ENCODE results near the gene UPB1. TPM values are rescaled to one million over a fixed set of nuclear protein-coding genes. Genes with fewer than 3 reads are reported as not detected.

The UPB1 gene
- total RNA-seq, 3 donors from 2014 or later = 0.16 to 0.44 (median 0.33) TPM

DNA sequence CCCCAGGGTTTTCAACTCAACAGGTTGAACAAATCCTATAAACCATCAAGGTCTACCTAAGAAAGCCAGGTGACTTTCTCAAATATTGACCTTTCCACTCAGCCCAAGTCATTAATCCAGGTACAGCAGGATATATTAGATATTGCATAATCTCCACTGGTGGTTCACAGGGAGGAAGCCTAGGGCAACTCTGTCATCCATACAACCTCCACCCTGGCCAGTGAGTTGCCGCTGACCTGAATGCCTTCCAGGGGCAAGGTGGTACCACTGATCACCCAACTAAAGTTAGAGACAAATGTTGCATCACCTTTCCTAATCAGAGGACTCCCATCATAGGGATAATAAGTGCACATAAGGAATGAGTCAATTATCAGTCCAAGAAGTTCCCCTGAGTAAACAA, 36.9 kb downstream of the UPB1 start:
- no peak for DNase-seq (ENCODE audit: low spot score in 2 of 2)
- Histone ChIP-seq H3K27me3 (no peaks in the 10 kb centered on the region), H3K9me3 (no peaks in the 10 kb centered on the region), H3K4me1 (no peaks in the 10 kb centered on the region), H3K4me3 (no peak overlapping the region), H3K36me3 (no peaks in the 10 kb centered on the region), H3K27ac (no peak overlapping the region)
- TF ChIP-seq POLR2A (IDR thresholded peaks at IDR 0.05) = no peak
- TF ChIP-seq, protein P1, sequence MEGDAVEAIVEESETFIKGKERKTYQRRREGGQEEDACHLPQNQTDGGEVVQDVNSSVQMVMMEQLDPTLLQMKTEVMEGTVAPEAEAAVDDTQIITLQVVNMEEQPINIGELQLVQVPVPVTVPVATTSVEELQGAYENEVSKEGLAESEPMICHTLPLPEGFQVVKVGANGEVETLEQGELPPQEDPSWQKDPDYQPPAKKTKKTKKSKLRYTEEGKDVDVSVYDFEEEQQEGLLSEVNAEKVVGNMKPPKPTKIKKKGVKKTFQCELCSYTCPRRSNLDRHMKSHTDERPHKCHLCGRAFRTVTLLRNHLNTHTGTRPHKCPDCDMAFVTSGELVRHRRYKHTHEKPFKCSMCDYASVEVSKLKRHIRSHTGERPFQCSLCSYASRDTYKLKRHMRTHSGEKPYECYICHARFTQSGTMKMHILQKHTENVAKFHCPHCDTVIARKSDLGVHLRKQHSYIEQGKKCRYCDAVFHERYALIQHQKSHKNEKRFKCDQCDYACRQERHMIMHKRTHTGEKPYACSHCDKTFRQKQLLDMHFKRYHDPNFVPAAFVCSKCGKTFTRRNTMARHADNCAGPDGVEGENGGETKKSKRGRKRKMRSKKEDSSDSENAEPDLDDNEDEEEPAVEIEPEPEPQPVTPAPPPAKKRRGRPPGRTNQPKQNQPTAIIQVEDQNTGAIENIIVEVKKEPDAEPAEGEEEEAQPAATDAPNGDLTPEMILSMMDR (IDR thresholded peaks at IDR 0.05) = no peak
- TF ChIP-seq POLR2AphosphoS5 (IDR thresholded peaks at IDR 0.05) = no peak
- intact Hi-C loops (cut with DNase I; ENCODE audit: low total_unique reads) = no loop called here

DNA sequence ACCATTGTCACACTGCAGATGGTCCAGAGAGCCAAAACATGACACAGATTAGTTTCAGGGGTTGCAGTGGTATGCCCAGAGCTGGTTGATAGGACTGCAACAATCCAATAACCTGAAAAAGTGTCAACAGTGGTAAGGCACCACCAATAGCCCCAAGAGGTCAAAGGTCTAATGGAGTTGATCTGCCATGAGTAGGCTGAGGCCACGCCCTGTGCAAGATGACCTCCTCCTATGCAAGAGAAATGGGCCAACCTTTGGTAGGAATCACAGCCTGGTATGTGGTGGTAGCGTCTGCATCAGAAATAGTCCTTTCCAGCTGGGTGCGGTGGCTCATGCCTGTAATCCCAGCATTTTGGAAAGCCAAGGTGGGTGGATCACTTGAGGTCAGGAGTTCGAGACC, 40.2 kb downstream of the UPB1 start:
- H3K36me3 ChIP-seq = no peaks in the 10 kb centered on the region
- no peaks in the 10 kb centered on the region for H3K4me1 ChIP-seq
- no peak overlapping the region for H3K4me3 ChIP-seq
- no peak overlapping the region for H3K27ac ChIP-seq
- TF ChIP-seq POLR2AphosphoS5 (IDR thresholded peaks at IDR 0.05) (no peak), POLR2A (IDR thresholded peaks at IDR 0.05) (no peak)
- TF ChIP-seq, protein P1 (IDR thresholded peaks at IDR 0.05) = no peak
- no peaks in the 10 kb centered on the region for H3K27me3 ChIP-seq
- no peak for DNase-seq (ENCODE audit: low spot score in 2 of 2)
- intact Hi-C loops (cut with DNase I; ENCODE audit: low total_unique reads) = no loop called here
- no peaks in the 10 kb centered on the region for H3K9me3 ChIP-seq

DNA sequence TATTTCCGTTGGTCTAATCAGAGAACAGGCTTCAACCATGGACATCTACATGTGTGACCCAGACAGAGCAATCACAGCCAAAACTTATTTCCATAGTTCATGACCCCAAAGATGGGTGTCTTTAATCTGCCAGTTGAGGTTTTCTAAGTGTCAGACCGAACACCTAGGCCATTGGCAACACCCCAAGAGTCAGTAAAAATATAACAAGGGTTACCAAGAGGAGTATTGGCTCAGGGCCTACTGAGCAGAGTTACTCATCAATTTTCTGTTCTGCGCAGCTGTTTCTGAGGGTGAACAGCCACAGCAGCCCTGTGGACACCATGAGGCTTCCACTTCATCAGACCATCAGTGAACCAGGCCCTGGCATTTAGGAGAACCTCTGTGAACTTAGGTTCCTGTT, 41.0 kb downstream of the UPB1 start:
- H3K4me1 ChIP-seq = no peaks in the 10 kb centered on the region
- no peaks in the 10 kb centered on the region for H3K9me3 ChIP-seq
- intact Hi-C loops (cut with DNase I; ENCODE audit: low total_unique reads) = no loop called here
- H3K27me3 ChIP-seq = no peaks in the 10 kb centered on the region
- TF ChIP-seq, protein P1 (IDR thresholded peaks at IDR 0.05) = no peak
- no peak for TF ChIP-seq POLR2A (IDR thresholded peaks at IDR 0.05)
- TF ChIP-seq POLR2AphosphoS5 (IDR thresholded peaks at IDR 0.05) = no peak
- H3K36me3 ChIP-seq = no peaks in the 10 kb centered on the region
- H3K27ac ChIP-seq = no peak overlapping the region
- no peak for DNase-seq (ENCODE audit: low spot score in 2 of 2)
- H3K4me3 ChIP-seq = no peak overlapping the region

DNA sequence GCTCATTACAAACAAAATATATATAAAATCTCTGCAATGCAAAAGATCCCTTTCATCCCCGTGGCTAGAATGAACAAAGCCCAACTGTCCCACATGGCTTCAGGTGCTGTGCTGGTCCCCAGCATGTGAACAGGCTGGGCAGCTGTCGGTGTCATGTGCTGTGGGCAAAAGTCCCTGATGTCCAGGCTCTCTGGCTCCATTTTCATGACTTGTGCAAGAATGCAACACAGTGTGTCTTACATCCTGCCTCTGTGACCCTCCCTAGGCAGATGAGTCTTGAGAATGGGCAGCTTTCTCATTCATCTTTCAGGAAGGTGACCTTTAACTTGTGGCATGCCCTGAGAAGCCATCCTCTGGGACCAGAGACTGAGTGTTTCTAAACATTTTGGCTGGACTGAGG, 45.3 kb downstream of the UPB1 start:
- Histone ChIP-seq H3K4me1 (peaks cover 2 to 6% of the 10 kb centered on the region in 2 donors), H3K27ac (no peak overlapping the region), H3K9me3 (no peaks in the 10 kb centered on the region), H3K27me3 (no peaks in the 10 kb centered on the region), H3K36me3 (no peaks in the 10 kb centered on the region), H3K4me3 (no peak overlapping the region)
- intact Hi-C loops (cut with DNase I; ENCODE audit: low total_unique reads) = no loop called here
- DNase-seq (ENCODE audit: low spot score in 2 of 2) = no peak
- TF ChIP-seq, protein P1 (IDR thresholded peaks at IDR 0.05) = no peak
- TF ChIP-seq POLR2A (IDR thresholded peaks at IDR 0.05) (no peak), POLR2AphosphoS5 (IDR thresholded peaks at IDR 0.05) (no peak)

DNA sequence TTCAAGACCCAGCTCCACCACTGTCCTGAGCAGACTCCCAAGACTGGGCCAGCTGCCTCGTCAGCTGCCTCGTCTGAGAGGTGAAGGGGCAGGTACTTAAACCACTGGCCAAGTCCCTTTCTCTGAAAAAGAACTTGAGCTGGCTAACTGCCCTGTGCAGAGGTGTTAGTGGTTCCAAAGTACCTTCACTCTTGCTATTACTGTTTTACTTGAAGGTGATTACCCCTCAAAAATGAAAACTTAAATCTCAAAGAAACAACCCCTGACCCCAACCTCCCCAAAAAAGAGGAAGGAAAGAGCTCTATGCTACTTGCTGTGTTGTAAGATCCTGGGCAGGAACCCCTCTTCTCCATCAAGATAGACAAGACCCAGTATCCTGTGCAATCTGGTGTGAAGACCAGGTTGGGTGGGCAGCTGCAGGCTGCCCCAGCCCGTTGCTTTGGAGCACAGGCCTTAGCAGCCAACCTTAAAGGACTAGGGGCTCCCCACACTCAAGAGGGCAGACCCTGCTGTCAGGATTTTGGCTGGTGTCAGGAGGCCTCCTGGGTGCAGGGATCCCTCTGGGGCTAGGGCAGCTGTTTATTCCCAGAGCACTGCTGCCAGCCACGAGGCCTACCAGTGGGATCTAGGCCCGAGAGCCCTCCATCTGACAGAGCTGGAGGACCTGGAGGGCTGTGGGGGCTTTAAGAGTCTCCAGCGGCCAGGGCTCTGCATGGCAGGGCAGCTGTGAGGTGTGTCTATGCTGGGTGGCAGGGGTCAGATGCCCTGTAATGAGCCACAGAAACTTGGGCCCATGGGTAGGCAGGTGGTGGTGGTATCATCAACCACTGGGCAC, 46.8 kb downstream of the UPB1 start:
- TF ChIP-seq, protein P1 (IDR thresholded peaks at IDR 0.05) = no peak
- TF ChIP-seq POLR2AphosphoS5 (IDR thresholded peaks at IDR 0.05) (no peak), POLR2A (IDR thresholded peaks at IDR 0.05) (no peak)
- no peaks in the 10 kb centered on the region for H3K9me3 ChIP-seq
- H3K27me3 ChIP-seq = no peaks in the 10 kb centered on the region
- intact Hi-C loops (cut with DNase I; ENCODE audit: low total_unique reads) = no loop called here
- DNase-seq (ENCODE audit: low spot score in 2 of 2) = no peak
- H3K4me3 ChIP-seq = no peak overlapping the region
- H3K27ac ChIP-seq = peak overlapping the region in 1 of 2 donors; percentile 69
- H3K36me3 ChIP-seq = no peaks in the 10 kb centered on the region
- peaks cover 2 to 6% of the 10 kb centered on the region in 2 donors for H3K4me1 ChIP-seq

Data from breast epithelium (tissue), 4 donors.